Inflammatory macrophage (primary cell): ENCODE results near the gene CCDC200.
"Not testable (repeated sequence)": the region's sequence is repeated elsewhere in the genome, so short reads cannot be mapped to it uniquely, and the experiment has no call there.

Experiments used
- DNase-seq, 2 donors: peaks; one replicate each; pipeline ENCODE4 v3.0.0-alpha.2; 2020 to 2022
- total RNA-seq, 18 experiments: gene quantifications; one replicate each; lab custom pipeline; 2026; ENCODE audit warnings: mixed read lengths in 6 of 18, inconsistent platforms in 2 of 18; lab: John Stamatoyannopoulos, UW

The CCDC200 gene
- 0 to 0.13 (median 0) reads per million in 18 experiments for total RNA-seq

DNA sequence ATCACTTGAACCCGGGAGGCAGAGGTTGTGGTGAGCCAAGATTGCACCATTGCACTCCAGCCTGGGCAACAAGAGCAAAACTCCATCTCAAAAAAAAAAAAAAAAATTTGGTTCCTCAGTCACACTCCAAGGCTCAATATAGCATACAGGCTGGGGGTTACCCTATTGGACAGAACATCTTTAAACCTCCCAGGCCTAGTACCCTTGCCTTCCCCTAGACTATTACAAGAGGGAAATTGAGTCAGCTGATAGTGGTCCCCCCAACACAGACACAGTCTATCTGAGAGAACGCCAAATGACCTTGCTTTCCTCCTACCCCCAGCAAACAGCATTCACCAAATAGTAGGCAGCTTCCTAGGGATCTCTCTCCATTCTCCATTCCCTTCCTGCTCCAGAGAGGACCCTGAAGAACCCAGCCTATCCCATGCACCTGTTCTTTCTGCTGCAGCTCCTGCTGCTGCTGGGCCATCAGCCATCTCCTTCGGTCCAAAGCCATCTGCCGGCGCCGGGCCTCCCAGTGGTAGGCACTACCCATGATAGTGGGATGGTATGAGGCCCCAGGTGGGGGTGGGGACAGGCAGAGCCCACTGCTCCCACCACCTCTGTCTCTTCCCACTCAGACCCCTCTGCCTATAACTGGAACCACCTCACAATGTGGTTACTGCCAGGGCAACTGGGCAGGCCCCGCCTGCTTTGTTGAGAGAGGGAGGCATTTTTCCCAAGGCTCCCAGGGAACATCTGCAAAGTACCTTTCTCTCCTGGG, at the start of gene CCDC200:
TSS of gene CCDC200 (minus strand) at position 604 of the 763 bp plus-strand sequence. CDS start at position 535, 69 bp downstream.
- not testable (repeated sequence) for DNase-seq

DNA sequence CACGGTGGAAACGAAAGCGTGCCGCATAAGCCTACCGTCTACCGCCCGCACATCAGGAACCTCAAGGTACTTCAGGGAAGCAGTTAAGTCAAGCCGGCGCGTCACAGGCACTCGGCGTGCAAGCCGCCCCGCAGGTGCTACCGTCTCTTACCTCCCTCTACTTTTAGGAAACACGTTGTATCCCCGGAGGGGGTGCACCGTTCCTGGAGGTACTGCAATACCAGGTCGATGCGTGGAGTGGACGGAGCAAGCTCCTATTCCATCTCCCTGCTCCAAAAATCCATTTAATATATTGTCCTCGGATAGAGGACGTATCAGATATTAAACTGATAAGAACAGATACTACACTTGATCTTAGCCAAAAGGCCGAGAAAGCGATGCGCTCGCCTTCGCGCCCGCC, 44.5 kb upstream of the CCDC200 start:
- not testable (repeated sequence) for DNase-seq

DNA sequence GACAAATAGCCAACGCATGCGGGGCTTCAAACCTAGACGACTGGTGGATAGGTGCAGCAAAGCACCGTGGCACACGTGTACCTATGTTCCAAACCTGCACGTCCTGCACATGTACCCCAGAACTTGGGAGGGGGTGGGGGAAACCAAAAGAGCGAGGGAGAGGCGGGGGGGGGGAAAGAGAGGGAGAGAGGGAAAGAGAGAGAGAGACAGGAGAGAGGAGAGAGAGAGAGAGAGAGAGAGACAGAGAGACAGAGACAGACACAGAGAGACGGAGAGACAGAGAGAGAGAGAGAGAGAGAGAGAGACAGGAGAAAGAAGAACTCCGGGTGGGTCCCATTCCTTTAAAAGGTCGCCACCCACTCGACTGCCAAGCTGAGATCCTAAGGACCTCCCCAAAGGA, 44.1 kb upstream of the CCDC200 start:
- not testable (repeated sequence) for DNase-seq

DNA sequence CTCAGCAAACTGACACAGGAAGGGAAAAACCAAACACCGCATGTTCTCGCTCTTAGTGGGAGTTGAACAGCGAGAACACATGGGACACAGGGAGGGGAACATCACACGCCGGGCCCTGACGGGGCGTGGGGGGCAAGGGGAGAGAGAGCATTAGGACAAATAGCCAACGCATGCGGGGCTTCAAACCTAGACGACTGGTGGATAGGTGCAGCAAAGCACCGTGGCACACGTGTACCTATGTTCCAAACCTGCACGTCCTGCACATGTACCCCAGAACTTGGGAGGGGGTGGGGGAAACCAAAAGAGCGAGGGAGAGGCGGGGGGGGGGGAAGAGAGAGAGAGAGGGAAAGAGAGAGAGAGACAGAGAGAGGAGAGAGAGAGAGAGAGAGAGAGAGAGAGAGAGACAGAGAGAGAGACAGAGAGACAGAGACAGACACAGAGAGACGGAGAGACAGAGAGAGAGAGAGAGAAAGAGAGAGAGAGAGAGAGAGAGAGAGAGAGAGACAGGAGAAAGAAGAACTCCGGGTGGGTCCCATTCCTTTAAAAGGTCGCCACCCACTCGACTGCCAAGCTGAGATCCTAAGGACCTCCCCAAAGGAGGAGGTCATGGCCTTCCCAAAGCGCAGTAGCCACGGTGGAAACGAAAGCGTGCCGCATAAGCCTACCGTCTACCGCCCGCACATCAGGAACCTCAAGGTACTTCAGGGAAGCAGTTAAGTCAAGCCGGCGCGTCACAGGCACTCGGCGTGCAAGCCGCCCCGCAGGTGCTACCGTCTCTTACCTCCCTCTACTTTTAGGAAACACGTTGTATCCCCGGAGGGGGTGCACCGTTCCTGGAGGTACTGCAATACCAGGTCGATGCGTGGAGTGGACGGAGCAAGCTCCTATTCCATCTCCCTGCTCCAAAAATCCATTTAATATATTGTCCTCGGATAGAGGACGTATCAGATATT, 42.4 kb upstream of the CCDC200 start:
- not testable (repeated sequence) for DNase-seq

DNA sequence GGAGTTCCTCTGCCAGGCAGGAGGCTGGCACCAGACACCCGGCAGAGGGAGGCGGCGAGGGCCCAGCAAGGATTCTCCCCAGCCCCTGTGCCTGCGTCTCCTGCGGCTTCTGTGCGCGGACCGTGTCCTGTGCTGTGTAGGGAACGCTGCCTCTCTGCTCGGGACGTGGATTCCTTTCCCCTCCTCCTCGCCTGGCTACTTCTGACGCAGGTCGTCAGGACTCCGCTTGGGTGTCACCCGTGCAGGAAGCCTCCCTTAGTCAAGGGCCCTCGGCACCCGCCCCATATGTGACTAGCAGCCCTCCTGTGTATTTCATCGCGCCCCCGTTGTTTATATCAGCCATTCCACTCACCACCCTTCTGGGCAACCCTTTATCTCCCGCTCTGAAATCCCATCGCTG, 18.0 kb upstream of the CCDC200 start:
- DNase-seq, result not testable (repeated sequence)

DNA sequence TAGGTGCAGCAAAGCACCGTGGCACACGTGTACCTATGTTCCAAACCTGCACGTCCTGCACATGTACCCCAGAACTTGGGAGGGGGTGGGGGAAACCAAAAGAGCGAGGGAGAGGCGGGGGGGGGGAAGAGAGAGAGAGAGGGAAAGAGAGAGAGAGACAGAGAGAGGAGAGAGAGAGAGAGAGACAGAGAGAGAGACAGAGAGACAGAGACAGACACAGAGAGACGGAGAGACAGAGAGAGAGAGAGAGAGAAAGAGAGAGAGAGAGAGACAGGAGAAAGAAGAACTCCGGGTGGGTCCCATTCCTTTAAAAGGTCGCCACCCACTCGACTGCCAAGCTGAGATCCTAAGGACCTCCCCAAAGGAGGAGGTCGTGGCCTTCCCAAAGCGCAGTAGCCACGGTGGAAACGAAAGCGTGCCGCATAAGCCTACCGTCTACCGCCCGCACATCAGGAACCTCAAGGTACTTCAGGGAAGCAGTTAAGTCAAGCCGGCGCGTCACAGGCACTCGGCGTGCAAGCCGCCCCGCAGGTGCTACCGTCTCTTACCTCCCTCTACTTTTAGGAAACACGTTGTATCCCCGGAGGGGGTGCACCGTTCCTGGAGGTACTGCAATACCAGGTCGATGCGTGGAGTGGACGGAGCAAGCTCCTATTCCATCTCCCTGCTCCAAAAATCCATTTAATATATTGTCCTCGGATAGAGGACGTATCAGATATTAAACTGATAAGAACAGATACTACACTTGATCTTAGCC, 12.4 kb upstream of the CCDC200 start:
- not testable (repeated sequence) for DNase-seq

DNA sequence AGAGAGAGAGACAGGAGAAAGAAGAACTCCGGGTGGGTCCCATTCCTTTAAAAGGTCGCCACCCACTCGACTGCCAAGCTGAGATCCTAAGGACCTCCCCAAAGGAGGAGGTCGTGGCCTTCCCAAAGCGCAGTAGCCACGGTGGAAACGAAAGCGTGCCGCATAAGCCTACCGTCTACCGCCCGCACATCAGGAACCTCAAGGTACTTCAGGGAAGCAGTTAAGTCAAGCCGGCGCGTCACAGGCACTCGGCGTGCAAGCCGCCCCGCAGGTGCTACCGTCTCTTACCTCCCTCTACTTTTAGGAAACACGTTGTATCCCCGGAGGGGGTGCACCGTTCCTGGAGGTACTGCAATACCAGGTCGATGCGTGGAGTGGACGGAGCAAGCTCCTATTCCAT, 11.2 kb upstream of the CCDC200 start:
- DNase-seq, result not testable (repeated sequence)

DNA sequence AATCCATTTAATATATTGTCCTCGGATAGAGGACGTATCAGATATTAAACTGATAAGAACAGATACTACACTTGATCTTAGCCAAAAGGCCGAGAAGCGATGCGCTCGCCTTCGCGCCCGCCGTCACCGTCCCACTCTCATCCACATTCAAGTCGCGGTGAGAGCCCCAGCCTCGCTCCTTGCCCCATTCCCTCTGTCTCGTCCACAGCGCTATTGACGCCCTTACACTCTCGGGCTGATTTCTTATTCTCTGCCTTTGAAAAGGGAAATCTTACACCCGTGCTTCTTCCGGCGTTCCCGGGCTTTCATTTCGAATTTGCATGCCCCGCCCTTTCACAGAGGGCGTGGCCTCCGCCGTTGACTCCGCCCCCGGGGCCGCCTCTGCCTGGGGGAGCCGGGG, 5.5 kb upstream of the CCDC200 start, which contains the start of gene RNU2-1:
TSS of gene RNU2-1 (minus strand) at position 101 of the 400 bp plus-strand sequence.
- not testable (repeated sequence) for DNase-seq

DNA sequence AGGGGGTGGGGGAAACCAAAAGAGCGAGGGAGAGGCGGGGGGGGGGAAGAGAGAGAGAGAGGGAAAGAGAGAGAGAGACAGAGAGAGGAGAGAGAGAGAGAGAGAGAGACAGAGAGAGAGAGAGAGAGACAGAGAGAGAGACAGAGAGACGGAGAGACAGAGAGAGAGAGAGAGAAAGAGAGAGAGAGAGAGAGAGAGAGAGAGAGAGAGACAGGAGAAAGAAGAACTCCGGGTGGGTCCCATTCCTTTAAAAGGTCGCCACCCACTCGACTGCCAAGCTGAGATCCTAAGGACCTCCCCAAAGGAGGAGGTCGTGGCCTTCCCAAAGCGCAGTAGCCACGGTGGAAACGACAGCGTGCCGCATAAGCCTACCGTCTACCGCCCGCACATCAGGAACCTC, 4.8 kb upstream of the CCDC200 start:
- DNase-seq, result not testable (repeated sequence)

DNA sequence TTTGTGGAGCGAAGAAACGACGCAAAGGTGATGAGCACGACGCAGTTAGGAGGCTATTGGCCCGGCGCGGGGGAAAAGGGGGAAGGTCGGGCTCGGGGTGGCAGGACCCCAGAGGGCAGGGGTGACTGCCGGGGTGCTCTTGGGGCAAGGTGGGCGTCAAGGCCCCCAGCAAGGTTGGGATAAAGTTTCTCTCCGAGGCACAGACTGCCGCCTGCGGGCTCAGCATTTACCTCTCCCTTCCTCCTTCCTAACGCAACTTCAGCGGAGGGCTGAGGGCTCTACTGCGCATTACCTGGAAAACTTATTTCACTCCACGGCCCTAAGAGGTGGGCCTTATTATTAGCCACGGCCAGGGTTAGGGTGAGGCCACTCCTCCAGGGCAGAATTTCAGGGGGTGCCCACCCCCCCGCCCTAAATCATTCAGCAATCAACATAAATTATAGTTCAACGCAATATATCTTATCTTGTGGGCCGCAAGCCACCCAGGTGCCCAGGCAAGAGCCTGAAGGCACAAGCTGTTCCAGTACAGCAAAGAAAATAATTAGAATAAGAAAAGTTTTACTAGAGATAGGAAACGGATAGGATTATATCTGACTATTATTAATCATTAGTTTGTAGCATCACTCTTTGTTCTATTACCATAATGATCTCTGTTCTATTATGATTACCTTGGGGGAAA, 3.7 kb upstream of the CCDC200 start:
- DNase-seq, result not testable (repeated sequence)

DNA sequence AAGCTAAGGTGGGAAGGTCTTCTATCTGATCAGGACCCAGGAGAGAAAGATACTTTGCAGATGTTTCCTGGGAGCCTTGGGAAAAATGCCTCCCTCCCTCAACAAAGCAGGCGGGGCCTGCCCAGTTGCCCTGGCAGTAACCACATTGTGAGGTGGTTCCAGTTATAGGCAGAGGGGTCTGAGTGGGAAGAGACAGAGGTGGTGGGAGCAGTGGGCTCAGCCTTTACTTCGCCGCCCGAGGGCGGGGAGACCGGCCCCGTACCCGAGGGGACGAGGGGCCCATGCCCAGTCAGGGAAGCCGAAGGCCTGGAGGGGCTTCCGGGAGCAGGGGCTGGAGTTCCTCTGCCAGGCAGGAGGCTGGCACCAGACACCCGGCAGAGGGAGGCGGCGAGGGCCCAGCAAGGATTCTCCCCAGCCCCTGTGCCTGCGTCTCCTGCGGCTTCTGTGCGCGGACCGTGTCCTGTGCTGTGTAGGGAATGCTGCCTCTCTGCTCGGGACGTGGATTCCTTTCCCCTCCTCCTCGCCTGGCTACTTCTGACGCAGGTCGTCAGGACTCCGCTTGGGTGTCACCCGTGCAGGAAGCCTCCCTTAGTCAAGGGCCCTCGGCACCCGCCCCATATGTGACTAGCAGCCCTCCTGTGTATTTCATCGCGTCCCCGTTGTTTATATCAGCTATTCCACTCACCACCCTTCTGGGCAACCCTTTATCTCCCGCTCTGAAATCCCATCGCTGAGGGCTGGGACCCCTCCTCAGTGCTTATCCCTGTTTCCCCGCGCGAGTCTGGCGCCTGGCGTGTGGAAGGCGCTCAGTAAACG, 3.0 kb upstream of the CCDC200 start:
- not testable (repeated sequence) for DNase-seq

DNA sequence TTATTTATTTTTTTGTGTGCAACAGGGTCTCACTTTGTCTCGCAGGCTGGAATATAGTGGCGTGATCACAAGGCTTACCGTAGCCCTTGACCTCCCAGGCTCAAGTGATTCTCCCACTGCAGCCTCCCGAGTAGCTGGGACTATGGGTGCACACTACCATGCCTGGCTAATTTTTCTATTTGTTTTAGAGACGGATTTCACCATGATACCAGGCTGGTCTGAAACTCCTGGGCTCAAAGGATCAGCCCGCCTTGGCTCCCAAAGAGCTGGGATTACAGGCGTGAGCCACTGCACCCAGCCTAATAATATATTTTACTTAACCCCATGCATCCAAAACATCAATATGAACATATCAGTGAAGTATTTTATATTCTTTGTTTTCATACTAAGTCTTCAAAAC, 2.0 kb downstream of the CCDC200 start:
- DNase-seq, result no peak

DNA sequence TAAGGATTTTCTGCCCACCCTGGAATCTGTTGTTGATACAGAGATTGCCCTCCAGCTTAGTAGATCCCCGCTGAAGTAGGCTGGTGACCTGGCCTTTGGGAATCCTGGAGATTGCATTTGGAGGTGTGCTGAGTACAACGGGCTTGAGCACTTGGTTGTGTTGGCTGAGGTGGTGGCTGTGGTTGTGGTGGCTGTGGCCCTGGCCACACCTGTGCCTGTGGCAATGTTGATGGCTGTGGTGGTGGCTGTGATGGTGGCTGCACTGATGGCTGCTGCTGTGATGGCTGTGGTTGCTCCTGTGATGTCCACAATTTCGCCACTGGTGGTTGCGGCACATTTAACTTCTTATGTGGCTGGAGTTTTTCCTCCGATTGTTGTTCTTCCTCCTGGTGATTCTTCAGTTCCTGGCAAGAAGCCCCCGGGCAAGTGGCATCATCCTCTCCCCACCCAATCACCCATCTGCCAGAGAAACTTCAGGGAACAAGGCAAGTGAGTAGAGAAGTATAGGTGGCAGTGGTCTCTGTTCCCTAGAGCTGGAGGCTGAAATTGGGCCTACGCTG, 4.2 kb downstream of the CCDC200 start:
- DNase-seq, result no peak

DNA sequence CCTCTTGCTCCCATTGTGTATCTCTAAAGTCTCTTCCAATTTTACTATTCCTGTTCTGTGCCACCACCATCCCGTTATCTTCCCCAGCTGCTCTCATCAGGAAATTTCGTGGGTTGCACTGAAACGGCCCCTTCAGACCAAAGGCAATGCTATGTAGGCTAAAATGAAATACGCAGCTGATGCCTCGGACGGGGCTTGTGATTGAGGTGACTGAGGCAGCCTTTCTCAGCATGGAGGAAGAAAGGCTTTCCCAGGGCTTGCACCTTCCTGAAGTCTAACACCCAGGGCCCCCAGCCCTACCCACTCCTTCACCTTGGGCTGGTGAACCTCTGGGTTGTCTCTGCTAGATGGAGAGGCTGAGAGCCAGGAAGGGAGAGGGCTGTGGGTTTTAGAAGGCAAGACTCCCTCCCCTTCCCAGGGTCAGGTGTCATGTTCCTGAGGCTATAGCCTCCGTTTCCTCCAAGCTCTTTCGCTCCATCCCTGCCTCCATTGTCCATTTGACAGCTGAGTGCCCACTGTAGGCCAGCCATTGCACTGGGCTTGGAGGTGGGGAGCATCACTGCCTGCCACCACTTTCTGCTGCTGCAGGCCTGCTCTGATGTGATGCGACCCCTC, 7.8 kb downstream of the CCDC200 start:
- DNase-seq, result no peak

DNA sequence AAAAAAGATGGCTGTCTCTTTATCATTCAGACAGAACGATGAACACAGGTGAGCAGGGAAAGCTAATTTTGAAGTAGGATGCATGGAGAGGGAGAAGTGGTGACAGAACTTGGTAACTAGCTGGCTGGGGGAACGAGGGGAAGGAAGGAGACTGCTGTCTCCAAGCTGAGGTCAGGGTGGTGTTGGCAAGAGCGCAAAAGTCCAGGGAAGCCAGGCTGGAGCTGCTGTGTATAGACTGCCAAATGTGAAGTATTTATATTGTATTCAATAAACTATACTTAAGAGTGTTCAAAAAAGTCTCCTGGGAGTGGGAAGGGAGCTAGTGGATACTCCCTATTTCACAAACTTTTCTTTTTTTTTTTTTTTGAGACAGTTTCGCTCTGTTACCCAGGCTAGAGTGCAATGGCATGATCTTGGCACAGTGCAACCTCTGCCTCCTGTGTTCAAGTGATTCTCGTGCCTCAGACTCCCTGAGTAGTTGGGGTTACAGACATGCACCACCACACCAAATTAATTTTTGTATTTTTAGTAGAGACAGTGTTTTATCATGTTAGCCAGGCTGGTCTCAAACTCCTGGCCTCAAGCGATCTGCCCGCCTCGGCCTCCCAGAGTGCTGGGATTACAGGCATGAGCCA, 8.6 kb downstream of the CCDC200 start:
- DNase-seq, result no peak

DNA sequence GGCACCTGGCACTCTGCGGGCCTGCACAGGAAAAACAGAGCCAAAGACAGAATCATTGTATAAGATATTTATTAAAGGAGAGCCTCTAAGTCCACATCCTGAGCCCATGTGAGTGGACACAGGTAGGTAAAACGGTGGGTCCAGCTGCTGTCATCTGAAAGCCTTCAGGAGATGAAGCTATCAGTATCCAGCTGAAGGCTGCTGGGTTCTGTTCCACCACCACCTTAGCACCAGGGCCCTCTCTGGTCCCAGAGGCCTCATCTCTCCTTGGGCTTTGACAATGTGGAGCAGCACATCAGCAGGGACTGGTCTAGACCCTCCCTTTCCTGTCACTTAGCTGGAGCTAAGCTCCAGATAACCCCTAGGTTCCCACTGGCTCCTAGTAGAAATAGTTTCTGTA, 9.4 kb downstream of the CCDC200 start:
- no peak for DNase-seq

DNA sequence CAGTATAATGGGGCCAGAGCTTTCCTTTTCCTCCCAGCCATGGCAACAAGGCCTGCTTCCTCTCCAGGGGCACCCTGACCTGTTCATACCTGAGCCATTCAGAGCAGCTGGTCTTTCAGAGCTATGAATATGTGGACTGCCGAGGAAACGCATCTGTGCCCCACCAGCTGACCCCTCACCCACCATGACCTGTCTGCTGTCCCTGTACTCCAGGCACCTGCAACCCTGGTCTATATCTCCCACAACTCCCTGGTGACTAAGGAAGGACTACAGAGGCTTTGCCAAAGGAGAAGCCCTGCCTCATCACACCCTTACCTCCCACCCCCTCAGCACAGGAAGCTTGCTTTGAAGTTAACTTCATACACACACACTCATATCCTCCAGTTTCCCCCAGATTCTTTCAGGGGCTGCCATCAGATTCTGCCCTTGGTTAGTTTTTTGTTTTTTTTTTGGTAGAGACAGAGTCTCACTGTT, 10.8 kb downstream of the CCDC200 start:
- no peak for DNase-seq

DNA sequence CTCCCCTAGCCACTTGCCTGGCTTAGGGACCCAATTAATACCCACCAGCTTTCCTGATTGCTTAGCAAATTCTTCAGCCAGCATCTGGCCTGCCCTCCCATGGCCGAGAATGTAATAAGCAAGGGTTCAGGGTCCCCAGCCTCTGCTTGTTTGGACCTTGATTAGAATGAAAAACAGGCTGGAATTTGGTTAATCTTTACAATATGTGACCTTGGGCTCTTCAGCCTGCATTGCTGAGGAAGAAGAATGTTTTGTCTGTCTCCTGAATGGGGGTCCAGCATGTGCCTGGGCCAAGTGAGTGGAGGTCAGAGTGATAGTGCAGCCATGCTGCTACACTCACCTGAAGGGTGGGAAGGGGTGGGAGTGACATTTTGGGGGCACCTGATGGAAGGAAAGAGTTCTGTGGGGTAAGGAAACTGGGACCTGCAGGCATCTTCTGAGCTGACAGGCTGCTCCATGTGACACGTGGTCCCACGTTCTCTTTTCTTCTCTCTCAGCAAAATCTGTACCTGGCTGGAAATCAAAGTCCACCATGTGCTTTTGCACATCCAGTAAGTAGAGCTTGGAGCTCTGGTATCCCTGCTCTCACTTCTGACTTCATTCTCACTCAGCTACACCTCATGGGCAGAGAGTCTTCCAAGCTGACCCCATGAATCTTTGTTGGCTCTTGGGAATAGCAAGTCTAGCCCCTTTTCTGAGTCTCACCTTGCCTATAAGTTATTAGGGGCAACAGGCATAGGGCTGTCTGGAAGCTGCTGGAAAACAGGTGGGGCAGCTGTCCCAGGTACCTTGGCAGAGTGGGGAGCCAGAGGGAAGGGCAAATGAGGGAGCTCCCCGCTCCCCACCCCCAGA, 11.4 kb downstream of the CCDC200 start:
- no peak for DNase-seq

DNA sequence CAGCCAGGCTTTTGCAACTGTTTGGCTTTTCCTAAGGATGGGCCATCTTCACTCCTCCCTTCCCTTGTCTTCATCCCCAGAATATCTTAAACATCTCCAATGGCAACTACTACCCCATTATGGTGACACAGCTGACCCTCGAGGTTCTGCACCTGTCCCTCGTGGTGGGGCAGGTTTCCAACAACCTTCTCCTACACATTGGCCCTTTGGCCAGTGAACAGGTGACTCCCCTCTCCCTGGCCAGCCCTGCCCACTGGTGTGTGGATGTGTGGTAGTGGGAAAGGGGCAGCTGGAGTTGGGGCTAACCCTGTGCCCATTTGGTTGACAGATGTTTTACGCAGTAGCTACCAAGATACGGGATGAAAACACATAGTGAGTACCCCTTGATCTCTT, 12.1 kb downstream of the CCDC200 start:
- no peak for DNase-seq
